HG03378 (cell line): ENCODE data around the gene SLC38A8.

Experiments
- ATAC-seq: cut with Tn5 transposase; IDR thresholded peaks from one replicate; pipeline ENCODE4 v1.9.1; 2021; ENCODE audit warnings: mild to moderate bottlenecking, moderate library complexity; ENCODE audit not compliant: unreplicated experiment

SLC38A8 gene

DNA sequence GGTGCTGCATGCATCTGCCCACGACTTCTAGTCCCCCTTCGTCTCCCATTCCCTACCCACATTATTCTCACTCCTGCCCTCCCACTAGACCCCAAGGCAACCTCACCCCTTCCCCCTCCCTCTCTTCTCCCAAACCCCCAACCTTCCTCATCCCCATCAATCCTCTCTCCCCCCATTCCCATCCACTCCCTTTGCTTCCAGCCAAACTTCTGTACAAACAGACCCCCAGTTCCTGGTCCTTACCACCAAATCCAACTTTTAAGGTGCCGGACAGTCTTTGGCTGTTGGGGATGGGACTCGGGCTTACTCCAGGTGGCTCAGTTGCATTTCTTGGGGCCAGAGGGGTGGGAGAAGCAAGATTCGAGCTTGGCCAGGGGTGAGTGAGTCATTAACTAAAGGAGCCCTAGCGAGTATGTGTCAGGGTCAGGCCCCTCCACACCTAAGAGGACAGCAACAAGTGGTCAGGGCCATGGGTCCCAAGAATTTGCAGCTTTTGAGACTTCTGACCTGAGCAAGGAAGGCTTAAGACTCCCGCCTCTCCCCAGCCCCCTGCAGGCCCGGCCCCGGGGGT, at the start of gene SLC38A8:
Gene SLC38A8 (minus strand): TSS at position 488 of the 571 bp plus-strand sequence. CDS start 638 bp downstream, outside the sequence.
- ATAC-seq: no peak

DNA sequence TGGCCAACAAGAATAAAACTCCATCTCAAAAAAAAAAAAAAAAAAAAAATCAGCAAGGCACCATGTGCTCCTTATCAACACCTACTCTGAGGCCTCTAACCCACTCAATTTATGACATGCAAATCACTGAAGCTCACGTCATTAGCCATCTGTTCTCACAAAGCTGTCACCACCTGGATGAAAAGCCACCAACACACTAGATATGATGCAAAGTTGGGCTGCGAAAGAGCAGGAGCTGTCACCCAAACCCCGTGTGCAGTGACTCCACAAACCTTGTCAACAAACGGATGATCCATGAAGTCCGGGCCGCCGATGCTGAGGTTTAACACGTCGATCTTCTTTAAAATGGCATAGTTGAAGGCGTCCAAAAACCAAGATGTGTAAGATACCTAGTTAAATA, 48.9 kb upstream of the SLC38A8 start:
- no peak for ATAC-seq

DNA sequence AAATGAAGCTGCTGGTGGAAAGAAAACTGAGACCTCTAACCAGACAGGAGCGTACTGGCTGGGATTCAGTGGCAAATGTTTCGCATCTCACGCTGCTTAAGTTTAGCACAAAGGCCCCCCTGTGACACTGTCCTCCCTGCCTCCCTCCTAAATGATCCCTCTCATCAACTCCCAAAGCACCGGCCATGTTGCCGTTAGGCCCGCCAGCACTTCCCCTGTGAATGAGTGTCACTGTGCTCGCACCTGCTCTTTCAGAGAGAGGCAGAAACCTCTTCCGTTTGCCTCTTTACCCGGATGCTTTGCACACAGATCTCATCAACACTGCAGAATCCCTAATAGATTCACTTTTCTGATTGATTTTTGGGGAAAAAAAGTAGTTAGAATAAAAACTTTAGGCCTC, 47.6 kb upstream of the SLC38A8 start:
- ATAC-seq: no peak

DNA sequence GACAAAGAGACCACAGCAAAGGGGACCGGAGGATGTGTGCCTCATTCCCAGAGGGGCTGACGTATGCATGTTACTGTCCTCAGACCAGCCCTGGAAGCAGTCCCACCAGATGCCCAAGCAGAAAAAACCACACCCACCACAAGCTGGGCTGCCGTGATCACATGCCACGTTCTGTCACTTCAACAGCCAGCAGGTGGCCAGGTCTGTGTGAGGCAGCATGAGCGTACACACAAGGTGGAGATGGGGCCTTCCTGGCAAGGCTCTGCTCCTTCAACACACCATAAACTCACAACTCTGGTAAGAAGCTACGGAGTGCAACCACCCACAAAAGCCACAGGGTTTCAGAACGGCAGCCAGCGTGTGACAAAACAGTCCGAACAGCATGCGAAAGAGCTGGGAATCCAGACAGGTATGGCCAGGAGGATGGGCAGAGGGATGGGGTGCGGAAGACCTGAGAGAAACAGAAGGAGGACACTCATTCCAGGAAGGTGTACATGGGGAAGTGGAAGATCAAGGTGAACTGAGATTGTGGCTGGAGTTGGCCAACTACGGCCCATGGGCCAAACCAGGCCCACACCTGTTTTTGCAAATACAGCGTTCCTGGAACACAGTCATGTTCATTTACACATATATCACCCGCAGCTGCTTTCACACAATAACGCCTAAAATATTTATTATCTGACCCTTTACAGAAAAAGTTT, 46.2 kb upstream of the SLC38A8 start:
- ATAC-seq: peak; percentile 61

DNA sequence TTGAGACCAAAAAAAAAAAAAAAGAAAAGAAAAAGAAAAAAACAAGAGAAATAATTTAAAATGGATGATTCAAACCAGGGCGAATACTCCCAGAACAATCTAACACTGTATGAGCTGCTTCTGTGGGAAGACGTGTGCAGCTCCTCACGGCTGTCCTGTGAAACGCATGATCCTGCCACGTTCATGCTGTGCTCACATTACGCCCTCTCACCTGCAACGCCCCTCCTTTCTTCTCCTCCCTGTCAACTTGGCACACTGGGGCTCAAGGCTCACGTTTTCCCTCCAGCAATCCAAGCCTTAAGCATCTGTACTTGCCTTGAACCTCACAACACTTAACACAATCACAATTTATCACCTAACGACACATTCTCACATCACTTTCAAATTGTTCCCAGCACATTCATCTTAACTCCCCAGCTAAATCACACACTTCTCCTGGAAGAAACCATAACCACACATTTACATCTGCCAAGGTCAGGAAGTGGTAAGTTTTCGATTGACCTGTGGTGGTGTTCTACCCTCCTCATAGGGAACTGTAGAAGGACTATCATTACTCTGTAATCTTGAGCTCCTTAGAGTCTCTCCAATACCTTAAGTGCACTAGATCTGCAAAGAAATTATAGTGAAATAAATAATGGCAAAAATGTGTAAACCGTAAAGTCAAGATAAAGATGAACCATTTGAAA, 45.0 kb upstream of the SLC38A8 start:
- ATAC-seq: no peak

DNA sequence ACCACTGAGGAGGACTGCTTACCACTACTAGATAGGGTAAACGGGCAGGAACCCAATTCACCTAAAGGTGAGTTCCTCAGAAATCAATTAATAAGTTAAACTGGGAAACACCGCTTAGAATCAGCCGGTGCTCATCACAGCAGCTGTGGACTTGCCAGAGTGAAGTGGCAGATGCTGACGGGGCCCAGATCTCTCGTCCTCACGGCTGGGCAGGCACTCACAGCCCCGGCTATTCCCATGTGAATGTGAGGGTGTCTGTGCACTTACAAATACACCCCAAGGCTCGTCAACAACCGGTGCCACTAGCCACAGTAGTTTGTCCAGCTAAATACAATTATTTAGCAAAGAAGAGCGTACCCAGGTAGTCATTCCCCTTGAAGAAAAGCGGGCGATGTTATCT, 44.4 kb upstream of the SLC38A8 start:
- ATAC-seq: no peak

DNA sequence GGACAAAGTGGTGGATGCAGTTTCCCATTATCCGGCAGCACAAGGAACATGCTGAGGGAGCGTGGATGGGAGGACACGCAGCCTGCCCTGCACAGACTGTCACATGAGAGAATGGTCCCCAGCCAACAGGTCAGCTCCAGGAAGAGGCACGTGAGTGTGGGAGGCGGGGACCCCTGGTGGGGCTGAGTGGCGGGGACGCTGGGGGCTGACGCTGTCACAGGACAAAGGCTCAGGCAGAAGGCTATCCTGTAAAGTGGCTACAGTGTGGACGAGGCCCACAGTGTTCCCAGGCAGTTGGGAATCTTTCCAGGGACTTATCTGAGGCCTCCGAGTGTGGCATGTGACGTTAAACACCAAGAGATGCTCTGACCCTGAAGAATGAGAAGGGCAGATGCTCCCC, 43.7 kb upstream of the SLC38A8 start:
- ATAC-seq: no peak

DNA sequence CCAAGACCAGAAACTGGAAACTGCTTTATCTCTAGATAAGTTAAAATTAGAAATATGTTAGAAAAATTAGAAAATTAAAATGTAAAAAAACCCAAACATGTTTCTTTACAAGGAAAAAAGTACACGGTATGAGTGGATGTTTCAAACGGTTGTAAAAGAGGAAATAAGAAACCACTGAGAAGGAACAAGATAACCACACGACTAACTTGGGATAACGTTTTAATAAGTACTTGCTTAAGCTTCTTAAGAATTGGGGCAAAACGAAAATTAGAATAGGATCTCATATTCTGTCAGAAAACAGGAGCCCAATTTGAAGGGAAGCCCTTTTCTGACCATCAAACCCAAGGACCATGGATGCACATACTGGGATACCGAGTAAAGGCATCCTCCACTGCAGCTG, 43.2 kb upstream of the SLC38A8 start:
- no peak for ATAC-seq

DNA sequence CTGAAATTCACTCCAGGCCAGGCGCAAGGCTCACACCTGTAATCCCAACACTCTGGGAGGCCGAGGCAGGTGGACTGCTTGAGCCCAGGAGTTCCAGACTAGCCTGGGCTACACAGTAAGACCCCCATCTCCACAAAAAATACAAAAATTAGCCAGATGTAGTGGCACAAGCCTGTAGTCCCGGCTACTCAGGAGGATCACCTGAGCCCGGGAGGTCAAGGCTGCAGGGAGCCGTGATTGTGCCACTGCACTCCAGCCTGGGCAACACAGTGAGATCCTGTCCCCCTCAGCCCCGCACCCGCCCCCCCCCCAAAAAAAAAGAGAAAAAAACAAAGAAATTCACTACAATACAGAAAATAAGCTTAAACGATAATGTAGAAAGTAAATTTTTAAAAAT, 42.7 kb upstream of the SLC38A8 start:
- ATAC-seq: no peak

DNA sequence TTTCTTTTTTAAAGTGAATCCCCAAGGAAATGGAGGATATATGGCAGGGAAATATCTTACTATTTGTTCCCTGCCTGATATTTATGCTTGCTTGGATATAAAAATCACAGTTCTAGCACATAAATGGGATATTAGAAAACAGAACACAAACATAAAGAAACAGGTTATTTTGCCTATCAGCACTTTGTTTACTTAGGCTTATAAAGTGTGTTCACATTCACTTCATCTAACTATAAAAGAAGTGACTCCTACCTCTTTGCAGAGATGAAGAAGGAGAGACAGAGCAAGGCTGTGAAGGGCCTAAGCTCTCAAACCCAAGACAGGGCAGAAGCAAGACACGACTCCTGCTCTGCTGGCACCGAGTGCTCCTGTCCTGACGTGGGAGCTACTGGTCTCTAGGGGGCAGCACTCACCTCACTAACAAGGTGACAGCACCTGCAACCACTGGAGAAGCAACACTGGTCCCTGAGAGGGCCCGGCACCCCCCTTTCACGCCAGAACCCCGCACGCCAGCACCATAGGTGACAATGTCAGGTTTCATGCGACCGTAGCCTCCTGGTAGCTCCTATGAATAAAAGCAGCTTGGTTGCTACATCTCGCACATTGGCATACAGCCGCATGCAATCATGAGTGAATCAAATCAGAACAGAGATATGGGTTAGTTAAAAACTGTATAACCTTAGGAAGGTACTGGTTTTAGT, 42.1 kb upstream of the SLC38A8 start:
- ATAC-seq: no peak

DNA sequence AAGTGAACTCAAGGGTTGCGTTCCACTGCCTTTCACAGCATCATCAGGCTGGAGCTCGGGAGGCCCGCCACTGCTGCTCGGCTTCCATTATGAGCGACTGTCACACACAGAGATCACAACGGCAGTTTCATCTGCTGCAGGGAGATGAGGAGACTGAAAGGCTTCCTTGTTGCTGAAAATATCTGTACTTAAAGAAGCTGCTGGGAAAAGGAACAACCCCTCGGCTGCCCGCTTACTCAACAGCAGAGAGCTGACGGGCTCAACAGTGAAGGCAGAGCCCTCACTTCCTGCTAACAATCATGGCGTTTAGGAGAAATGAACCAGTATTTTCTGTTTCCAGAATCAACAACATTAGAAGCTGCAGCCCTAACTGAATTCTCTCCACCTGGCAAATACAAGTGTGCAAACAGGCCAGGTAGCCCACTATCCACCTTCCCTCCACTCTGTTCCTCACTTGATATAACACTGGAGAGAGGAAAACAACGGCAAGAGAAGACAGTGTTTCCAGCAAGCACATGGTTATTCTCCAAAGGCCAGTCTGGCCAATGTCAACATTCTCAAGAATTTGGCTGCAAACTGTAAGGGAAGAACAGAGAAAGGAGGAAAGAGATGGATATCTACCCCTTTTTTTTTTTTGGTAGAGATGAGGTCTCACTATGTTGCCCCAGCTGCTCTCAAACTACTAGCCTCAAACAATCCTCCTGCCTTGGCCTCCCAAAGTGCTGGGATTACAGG, 40.4 kb upstream of the SLC38A8 start:
- ATAC-seq: no peak

DNA sequence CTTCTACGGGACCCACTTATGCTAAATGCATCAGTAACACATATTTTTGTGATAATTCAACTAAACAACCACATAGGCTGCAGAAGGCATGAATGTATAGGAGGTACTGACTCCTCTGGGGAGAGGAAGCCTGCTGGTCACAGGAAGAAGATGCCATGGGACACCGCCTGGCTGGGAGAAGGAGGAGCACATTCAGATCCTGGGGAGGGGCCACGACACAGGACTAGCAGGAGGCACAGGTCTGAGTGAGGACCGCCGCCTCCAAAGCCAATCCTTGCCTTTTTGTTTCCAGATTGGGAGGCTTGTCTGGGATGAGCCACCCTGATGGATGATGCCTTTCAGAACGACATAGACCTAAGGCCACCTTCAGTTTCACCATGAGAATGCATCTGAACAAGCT, 39.5 kb upstream of the SLC38A8 start:
- no peak for ATAC-seq

DNA sequence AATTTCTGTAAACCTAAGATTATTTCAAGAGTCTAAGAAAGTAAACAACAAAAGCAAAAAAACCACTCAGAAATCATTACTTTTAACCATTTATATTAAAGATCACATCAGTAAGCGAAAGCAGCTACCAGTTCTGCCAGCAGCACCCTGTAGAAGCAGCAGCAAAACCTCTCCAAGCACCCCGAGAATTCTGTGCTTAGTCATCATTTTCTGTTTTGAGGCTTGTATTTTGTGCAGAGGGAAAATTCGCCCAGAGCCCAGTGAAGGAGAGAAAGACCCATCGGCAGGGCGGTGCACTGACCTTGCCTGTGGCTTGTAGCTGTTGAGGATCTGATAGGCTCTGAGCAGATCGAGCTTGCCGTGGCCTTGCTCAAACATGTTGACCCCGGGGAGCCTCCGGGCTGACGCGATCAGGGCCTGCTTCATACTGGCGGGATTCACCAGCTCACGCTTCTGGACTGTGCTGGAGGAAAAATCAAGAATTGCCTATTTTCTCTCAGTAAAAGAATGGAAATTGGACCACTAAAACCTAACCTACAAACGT, 38.9 kb upstream of the SLC38A8 start:
- no peak for ATAC-seq

DNA sequence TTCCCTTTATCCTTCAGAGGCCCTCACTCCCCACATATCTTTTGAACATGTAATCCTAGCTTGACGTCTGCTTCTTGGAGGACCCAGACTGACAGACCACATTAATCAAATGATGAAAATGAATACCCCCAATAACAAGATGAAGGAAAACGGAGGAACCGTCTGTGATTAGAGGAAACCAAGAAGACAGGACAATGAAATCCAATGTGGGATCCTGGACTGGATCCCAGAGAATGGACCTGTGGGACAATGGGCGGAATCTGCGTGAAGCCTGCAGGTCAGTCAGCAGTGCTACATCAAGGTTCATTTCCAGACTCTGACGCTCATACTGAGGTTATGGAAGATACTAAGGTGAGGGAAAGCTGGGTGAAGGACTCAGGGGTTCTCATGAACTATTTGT, 38.2 kb upstream of the SLC38A8 start:
- no peak for ATAC-seq

DNA sequence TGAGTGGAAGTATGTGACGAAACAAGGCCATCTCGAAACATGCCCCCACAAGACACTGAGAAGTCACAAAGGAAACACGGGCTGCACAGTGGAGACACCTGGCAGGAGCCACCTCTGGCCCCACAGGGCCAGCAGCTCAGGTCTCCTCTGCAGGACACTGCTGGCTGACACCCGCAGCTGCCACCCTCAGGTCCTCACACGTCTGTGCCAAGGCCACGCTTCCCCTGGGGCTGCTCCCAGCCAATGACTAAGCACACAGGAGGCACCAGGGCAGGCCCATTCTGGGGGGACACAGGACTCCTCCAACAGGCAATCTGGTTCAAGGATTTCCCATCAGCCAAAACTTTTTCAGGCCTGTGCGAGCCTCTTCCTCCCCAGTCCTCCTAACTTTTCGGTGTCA, 37.8 kb upstream of the SLC38A8 start:
- ATAC-seq: no peak

DNA sequence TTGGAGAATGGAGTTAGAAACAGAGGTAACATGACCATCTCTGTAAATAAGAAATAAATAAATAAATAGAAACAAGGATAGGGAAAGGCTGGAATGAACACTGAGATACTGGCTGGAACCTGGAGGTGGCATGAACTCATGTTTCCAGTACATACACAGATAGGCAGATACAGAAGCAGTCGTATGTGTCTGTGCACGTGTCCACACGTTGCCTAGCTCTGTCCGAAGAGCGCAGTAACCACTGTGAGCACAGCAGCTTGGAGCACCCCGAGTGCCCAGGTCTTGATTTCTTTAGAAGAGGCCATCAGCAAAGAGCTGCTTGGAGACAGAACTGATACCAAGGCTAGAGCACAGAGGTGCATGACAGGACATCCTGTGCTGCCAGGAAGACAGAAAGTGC, 37.1 kb upstream of the SLC38A8 start:
- no peak for ATAC-seq

DNA sequence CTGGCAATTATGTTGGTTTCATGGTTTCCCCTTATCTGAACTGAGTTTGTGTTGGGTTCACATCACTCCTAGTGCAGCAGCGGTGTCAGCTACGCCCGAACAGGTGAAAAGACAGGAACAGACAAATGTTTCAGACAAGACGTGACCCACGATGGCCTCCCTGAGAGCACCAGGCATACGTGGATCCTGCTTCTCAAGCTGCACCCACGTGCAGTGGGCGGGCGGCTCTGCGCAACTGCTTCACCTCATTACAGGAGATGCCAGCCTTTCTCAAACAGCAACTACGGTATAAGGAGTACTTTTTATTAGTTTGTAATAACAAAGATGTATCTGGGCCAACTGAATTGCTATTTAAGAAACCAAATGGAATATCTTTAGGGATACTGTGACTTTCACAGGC, 32.8 kb upstream of the SLC38A8 start:
- no peak for ATAC-seq

DNA sequence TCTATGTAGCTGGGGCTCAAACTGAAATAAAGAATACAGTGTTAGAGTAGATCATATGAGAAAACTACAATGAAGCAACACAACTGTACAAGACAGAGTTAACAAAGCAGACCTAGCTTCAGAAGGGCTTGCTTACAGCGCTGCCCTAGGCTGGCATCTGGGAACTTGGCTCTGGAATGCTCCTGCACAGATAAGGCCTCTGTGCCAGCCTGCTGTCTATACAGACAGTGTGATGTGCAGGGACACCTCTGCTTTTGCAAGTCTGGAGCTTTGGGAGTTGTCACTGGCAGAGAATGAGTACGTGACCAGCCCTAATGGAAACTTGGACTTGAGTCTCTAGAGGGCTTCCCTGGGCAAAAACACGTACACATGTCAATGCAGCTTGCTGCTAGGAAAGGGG, 32.1 kb upstream of the SLC38A8 start:
- ATAC-seq: no peak

DNA sequence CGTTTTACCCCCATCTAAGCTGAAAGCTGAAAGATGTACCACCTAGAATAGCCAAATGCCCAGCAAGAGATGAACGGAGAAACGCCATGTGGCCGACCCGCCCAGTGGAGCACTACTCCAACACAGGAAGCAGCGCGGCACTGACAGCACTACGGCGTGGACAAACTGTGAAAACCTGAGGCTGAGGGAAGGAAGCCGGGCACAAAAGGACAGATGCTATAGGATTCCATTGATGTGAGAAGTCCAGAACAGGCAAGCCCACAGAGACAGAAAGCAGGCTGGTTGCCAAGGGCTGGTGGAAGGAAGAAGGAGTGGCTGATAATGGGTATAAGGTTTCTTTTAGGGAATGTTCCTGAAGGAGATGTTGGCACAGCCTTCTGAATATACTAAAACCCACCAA, 29.4 kb upstream of the SLC38A8 start:
- ATAC-seq: no peak

DNA sequence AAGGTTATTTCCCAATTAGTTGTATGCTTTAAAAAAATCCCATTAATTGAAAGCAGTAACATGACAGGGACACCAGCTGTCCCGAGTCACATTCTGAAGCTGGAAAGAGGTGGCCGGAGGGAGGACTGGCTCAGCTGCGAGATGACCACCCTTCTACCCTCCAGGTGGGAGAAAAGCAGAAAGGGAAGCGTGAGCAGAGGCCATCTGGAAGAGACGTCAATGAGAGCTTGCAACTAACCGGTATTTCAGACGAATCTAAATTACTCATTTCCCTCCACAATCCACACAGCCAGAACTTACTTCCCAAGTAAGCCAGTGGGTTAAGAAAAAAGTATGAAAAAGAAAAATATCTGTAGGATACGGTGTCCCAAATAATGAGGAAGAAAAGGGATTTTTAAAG, 28.5 kb upstream of the SLC38A8 start:
- no peak for ATAC-seq

DNA sequence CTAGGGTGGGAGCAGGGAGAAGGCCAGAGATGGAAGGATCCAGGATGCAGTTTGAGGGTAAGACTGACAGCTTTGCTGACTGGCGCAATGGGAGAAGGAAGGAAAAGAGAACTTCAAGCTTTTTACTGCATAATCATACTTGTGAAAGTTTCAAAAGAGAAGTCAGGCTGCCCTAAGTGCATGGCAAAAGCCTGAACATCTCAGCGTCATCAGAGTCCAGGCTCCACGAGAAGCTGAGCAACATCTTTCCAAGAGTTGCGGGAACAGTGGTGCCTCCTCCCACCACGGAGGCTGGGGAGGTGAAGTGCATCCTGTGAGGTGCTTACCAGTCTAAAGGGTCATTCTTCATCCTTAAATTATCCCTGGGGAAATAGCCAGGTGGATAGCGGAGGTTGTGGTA, 26.9 kb upstream of the SLC38A8 start:
- ATAC-seq: no peak
